GM23338 (cell line): Measurements from ENCODE around the gene TOR3A. TPM values are rescaled to one million over a fixed set of nuclear protein-coding genes. Genes with fewer than 3 reads are reported as not detected.

Experiments
- ATAC-seq: fragments of 200-7000 bp; cut with Tn5 transposase; 3 replicates; pipeline ENCODE4 v1.9.1; 2020
- DNase-seq: peaks from one replicate; pipeline ENCODE4 v3.0.0-alpha.2; 2015; ENCODE audit warnings: low spot score
- H2AFZ ChIP-seq: fragments of 200-600 bp; sonication (generic); 2 replicates; pipeline ENCODE4 v1.8.0; 2016; ENCODE audit warnings: antibody characterized with exemption, mild to moderate bottlenecking, moderate library complexity
- H3F3A ChIP-seq: fragments of 200-600 bp; sonication (generic); replicated peaks from 2 replicates; pipeline ENCODE4 v1.8.0; 2017; ENCODE audit warnings: antibody characterized with exemption, mixed run types, low read depth
- H3K27ac ChIP-seq: fragments of 200-600 bp; sonication (generic); 2 replicates; pipeline ENCODE4 v1.6.1; 2016; ENCODE audit warnings: low read depth
- H3K27me3 ChIP-seq: fragments of 200-600 bp; sonication (generic); 2 replicates; pipeline ENCODE4 v1.8.0; 2016; ENCODE audit warnings: mild to moderate bottlenecking, mixed run types, moderate library complexity; ENCODE audit not compliant: insufficient read depth
- H3K36me3 ChIP-seq: fragments of 200-600 bp; sonication (generic); 2 replicates; pipeline ENCODE4 v1.8.0; 2016; ENCODE audit warnings: mild to moderate bottlenecking; ENCODE audit not compliant: insufficient read depth
- H3K4me1 ChIP-seq: fragments of 200-600 bp; sonication (generic); 2 replicates; pipeline ENCODE4 v1.8.0; 2016; ENCODE audit warnings: mild to moderate bottlenecking, moderate library complexity; ENCODE audit not compliant: insufficient read depth
- H3K4me2 ChIP-seq: fragments of 200-600 bp; sonication (generic); 2 replicates; pipeline ENCODE4 v1.7.1; 2017; ENCODE audit warnings: mixed run types
- H3K4me3 ChIP-seq: fragments of 200-600 bp; sonication (generic); 2 replicates; pipeline ENCODE4 v1.6.1; 2016; ENCODE audit warnings: mixed run types
- H3K79me2 ChIP-seq: fragments of 200-600 bp; sonication (generic); replicated peaks from 2 replicates; pipeline ENCODE4 v1.8.0; 2017; ENCODE audit warnings: mild to moderate bottlenecking; ENCODE audit not compliant: insufficient read depth
- H3K9me2 ChIP-seq: fragments of 200-600 bp; sonication (generic); 2 replicates; pipeline ENCODE4 v1.8.0; 2017; ENCODE audit not compliant: insufficient read depth
- H4K20me1 ChIP-seq: fragments of 200-600 bp; sonication (generic); replicated peaks from 2 replicates; pipeline ENCODE4 v1.8.0; 2017; ENCODE audit warnings: mild to moderate bottlenecking; ENCODE audit not compliant: insufficient read depth
- H3K27ac Mint-ChIP-seq: 2 replicates; pipeline ENCODE4 v1.8.0; 2020; ENCODE audit warnings: inconsistent platforms, mild to moderate bottlenecking, moderate library complexity, mixed read lengths
- H3K27me3 Mint-ChIP-seq: 3 replicates; pipeline ENCODE4 v1.8.0; 2022; ENCODE audit warnings: low read depth, mild to moderate bottlenecking, moderate library complexity, mixed read lengths, inconsistent platforms; ENCODE audit not compliant: insufficient read depth, poor library complexity
- H3K36me3 Mint-ChIP-seq: 3 replicates; pipeline ENCODE4 v1.8.0; 2021; ENCODE audit warnings: low read depth, mild to moderate bottlenecking, inconsistent platforms, moderate library complexity, mixed read lengths
- H3K4me1 Mint-ChIP-seq: 3 replicates; pipeline ENCODE4 v1.8.0; 2020; ENCODE audit warnings: mild to moderate bottlenecking, inconsistent platforms, mixed read lengths
- H3K4me3 Mint-ChIP-seq: 3 replicates; pipeline ENCODE4 v1.8.0; 2021; ENCODE audit warnings: moderate library complexity, mild to moderate bottlenecking, inconsistent platforms, mixed read lengths
- H3K9me3 Mint-ChIP-seq: 3 replicates; pipeline ENCODE4 v1.8.0; 2020; ENCODE audit warnings: moderate library complexity, mild to moderate bottlenecking, inconsistent platforms, mixed read lengths
- CREB1 ChIP-seq: fragments of 250-450 bp; sonication (Bioruptor Pico); IDR thresholded peaks from 2 replicates; pipeline ENCODE4 v1.5.0; 2020; ENCODE audit warnings: low read depth, mild to moderate bottlenecking, moderate library complexity
- ETS1 ChIP-seq: IDR thresholded peaks from 2 replicates; pipeline ENCODE4 v1.6.1; 2016; ENCODE audit warnings: antibody characterized with exemption
- EZH2phosphoT487 ChIP-seq: fragments of 200-600 bp; sonication (generic); IDR thresholded peaks from one replicate; pipeline ENCODE4 v1.8.1; 2018; ENCODE audit warnings: antibody characterized with exemption; ENCODE audit not compliant: unreplicated experiment
- JUNB ChIP-seq: IDR thresholded peaks from one replicate; pipeline ENCODE4 v1.6.1; 2016; ENCODE audit warnings: antibody characterized with exemption; ENCODE audit not compliant: unreplicated experiment
- NANOG ChIP-seq: IDR thresholded peaks from 2 replicates; pipeline ENCODE4 v1.6.1; 2016; ENCODE audit warnings: antibody characterized with exemption, borderline replicate concordance
- POLR2AphosphoS5 ChIP-seq: IDR thresholded peaks from 2 replicates; pipeline ENCODE4 v1.6.1; 2016; ENCODE audit warnings: antibody characterized with exemption, low read depth
- STAT1 ChIP-seq: IDR thresholded peaks from one replicate; pipeline ENCODE4 v1.6.1; 2016; ENCODE audit warnings: antibody characterized with exemption; ENCODE audit not compliant: unreplicated experiment
- ZNF331 ChIP-seq: fragments of 250-450 bp; sonication (Bioruptor Pico); IDR thresholded peaks from 2 replicates; pipeline ENCODE4 v1.5.0; 2020; ENCODE audit warnings: low read depth, mild to moderate bottlenecking, moderate library complexity
- polyA plus RNA-seq: library from polyadenylated mRNA; unstranded; fragments of >200 nt; fragmentation: Nextera tagmentation; extraction: Ambion mirVana; gene quantifications from 2 replicates; pipeline ENCODE4 v1.2.1, GENCODE V29; 2016
- total RNA-seq: library from RNA; depleted of rRNA; stranded (reverse); fragments of >200 nt; shearing (Covaris generic); gene quantifications from 2 replicates; pipeline ENCODE4 v1.2.3, GENCODE V29; 2014
- TF ChIP-seq, protein P1 (sequence below): fragments of 250-450 bp; sonication (Bioruptor Pico); IDR thresholded peaks from 2 replicates; pipeline ENCODE4 v1.5.0; 2020; ENCODE audit warnings: mild to moderate bottlenecking, moderate library complexity

The TOR3A gene
- total and polyA plus RNA-seq, 2 experiments from 2014 or later: 11.2 to 57.6 TPM

DNA sequence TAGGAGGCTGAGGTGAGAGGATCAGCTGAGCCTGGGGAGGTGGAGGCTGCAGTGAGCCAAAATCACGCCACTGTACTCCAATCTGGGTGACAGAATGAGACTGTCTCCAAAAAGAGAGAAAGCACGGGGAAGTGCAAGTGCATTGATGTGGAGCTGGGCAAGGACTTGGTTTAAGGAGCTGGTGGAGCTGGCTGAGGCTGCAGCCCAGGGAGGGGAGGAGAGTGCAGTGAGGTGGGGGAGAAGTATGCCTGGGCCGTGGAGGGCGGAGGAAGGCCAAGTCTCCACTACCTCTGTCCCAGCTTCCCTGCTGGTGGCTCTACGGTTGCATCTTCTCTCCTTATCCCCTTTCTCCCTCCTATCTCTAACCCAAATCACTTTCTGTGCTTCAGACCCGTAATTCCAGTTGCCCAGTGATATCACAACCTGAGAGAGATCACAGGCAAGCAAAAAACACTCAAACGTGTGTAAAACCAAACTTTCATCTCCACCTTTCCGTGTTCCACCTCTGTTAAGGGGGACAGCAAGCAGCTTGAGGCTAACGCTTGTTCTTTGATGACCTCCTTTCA, 11.1 kb downstream of the TOR3A start (continued):
- TF ChIP-seq, protein P1, sequence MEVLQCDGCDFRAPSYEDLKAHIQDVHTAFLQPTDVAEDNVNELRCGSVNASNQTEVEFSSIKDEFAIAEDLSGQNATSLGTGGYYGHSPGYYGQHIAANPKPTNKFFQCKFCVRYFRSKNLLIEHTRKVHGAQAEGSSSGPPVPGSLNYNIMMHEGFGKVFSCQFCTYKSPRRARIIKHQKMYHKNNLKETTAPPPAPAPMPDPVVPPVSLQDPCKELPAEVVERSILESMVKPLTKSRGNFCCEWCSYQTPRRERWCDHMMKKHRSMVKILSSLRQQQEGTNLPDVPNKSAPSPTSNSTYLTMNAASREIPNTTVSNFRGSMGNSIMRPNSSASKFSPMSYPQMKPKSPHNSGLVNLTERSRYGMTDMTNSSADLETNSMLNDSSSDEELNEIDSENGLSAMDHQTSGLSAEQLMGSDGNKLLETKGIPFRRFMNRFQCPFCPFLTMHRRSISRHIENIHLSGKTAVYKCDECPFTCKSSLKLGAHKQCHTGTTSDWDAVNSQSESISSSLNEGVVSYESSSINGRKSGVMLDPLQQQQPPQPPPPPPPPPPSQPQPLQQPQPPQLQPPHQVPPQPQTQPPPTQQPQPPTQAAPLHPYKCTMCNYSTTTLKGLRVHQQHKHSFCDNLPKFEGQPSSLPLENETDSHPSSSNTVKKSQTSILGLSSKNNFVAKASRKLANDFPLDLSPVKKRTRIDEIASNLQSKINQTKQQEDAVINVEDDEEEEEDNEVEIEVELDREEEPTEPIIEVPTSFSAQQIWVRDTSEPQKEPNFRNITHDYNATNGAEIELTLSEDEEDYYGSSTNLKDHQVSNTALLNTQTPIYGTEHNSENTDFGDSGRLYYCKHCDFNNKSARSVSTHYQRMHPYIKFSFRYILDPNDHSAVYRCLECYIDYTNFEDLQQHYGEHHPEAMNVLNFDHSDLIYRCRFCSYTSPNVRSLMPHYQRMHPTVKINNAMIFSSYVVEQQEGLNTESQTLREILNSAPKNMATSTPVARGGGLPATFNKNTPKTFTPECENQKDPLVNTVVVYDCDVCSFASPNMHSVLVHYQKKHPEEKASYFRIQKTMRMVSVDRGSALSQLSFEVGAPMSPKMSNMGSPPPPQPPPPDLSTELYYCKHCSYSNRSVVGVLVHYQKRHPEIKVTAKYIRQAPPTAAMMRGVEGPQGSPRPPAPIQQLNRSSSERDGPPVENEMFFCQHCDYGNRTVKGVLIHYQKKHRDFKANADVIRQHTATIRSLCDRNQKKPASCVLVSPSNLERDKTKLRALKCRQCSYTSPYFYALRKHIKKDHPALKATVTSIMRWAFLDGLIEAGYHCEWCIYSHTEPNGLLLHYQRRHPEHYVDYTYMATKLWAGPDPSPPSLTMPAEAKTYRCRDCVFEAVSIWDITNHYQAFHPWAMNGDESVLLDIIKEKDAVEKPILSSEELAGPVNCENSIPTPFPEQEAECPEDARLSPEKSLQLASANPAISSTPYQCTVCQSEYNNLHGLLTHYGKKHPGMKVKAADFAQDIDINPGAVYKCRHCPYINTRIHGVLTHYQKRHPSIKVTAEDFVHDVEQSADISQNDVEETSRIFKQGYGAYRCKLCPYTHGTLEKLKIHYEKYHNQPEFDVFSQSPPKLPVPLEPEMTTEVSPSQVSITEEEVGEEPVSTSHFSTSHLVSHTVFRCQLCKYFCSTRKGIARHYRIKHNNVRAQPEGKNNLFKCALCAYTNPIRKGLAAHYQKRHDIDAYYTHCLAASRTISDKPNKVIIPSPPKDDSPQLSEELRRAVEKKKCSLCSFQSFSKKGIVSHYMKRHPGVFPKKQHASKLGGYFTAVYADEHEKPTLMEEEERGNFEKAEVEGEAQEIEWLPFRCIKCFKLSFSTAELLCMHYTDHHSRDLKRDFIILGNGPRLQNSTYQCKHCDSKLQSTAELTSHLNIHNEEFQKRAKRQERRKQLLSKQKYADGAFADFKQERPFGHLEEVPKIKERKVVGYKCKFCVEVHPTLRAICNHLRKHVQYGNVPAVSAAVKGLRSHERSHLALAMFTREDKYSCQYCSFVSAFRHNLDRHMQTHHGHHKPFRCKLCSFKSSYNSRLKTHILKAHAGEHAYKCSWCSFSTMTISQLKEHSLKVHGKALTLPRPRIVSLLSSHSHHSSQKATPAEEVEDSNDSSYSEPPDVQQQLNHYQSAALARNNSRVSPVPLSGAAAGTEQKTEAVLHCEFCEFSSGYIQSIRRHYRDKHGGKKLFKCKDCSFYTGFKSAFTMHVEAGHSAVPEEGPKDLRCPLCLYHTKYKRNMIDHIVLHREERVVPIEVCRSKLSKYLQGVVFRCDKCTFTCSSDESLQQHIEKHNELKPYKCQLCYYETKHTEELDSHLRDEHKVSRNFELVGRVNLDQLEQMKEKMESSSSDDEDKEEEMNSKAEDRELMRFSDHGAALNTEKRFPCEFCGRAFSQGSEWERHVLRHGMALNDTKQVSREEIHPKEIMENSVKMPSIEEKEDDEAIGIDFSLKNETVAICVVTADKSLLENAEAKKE: no peak
- no peak for TF ChIP-seq JUNB
- TF ChIP-seq POLR2AphosphoS5: no peak
- TF ChIP-seq EZH2phosphoT487: no peak
- TF ChIP-seq CREB1 (CRISPR knock-in tag): no peak
- TF ChIP-seq ZNF331: no peak
- no peak for TF ChIP-seq ETS1

DNA sequence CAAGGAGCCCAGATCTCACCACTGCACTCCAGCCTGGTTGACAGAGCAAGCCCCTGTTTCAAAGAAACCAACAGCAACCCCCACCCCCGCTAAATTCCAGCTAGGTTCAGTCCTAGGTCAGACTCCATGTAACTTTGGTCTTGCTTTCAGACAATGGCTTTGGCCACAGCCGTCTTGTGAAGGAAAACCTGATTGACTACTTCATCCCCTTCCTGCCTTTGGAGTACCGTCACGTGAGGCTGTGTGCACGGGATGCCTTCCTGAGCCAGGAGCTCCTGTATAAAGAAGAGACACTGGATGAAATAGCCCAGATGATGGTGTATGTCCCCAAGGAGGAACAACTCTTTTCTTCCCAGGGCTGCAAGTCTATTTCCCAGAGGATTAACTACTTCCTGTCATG, 12.9 kb downstream of the TOR3A start:
- H3K4me2 ChIP-seq: no peak overlapping the region
- no peak overlapping the region for H3K4me3 ChIP-seq
- Mint-ChIP-seq H3K4me1 (peaks cover 14% of the 10 kb centered on the region), H3K27me3 (peaks cover under 1% of the 10 kb centered on the region), H3K9me3 (no peaks in the 10 kb centered on the region), H3K4me3 (no peak overlapping the region), H3K36me3 (peaks cover 62% of the 10 kb centered on the region), H3K27ac (no peak overlapping the region; the same call in 1 of the 2 replicates)
- 0 out of 2 replicates have a peak, but pooled peaks cover 4% of the 10 kb centered on the region for H3K9me2 ChIP-seq
- no peak overlapping the region for H3K27ac ChIP-seq
- H4K20me1 ChIP-seq: no peaks in the 10 kb centered on the region; the same call in 1 of the 2 replicates
- ATAC-seq (no peak), DNase-seq (no peak)
- H3F3A ChIP-seq: no peaks in the 10 kb centered on the region
- peaks cover 16% of the 10 kb centered on the region; the same call in 1 of the 2 replicates for H3K36me3 ChIP-seq
- H2AFZ ChIP-seq: no peak overlapping the region
- H3K27me3 ChIP-seq: no peaks in the 10 kb centered on the region
- peaks cover 8% of the 10 kb centered on the region; the same call in 1 of the 2 replicates for H3K4me1 ChIP-seq
- H3K79me2 ChIP-seq: 0 out of 2 replicates have a peak, but pooled peaks cover 3% of the 10 kb centered on the region
- TF ChIP-seq NANOG (no peak), STAT1 (no peak), JUNB (no peak)
- TF ChIP-seq, protein P1: no peak
